Activated T-helper 1 cell treated with anti-CD3 and anti-CD28 coated beads, Interleukin-12 subunit alpha, Interleukin-12 subunit beta, Interleukin-2, Interleukin-4 antibody, amounts not matched to agents 30 ng/mL and 10 ng/mL and 1 ng/mL, durations not matched to agents 14 hours and 24 hours and 36 hours (primary cell): Measurements from ENCODE around the gene CCDC186. TPM values are rescaled to one million over a fixed set of nuclear protein-coding genes. Genes with fewer than 3 reads are reported as not detected.

Experiments
- DNase-seq: peaks from one replicate; pipeline ENCODE4 v3.0.0; 2021; ENCODE audit warnings: low spot score
- H3K27ac Mint-ChIP-seq: one replicate; pipeline ENCODE4 v1.8.0; 2021; ENCODE audit warnings: mild to moderate bottlenecking, mixed read lengths
- H3K27me3 Mint-ChIP-seq: one replicate; pipeline ENCODE4 v1.8.0; 2022; ENCODE audit warnings: mild to moderate bottlenecking, moderate library complexity, mixed read lengths; ENCODE audit not compliant: insufficient read depth
- H3K36me3 Mint-ChIP-seq: one replicate; pipeline ENCODE4 v1.8.0; 2021; ENCODE audit warnings: low read depth, mixed read lengths
- H3K4me1 Mint-ChIP-seq: one replicate; pipeline ENCODE4 v1.8.0; 2021; ENCODE audit warnings: low read depth, mixed read lengths
- H3K4me3 Mint-ChIP-seq: one replicate; pipeline ENCODE4 v1.8.0; 2021; ENCODE audit warnings: mild to moderate bottlenecking, moderate library complexity, mixed read lengths
- H3K9me3 Mint-ChIP-seq: one replicate; pipeline ENCODE4 v1.8.0; 2021; ENCODE audit warnings: mixed read lengths
- intact Hi-C: fragments of 100-400 bp; cut with micrococcal nuclease; formaldehyde crosslinking; loops from one replicate; pipeline ENCODE4 v1.15.1; 2024
- total RNA-seq: library from RNA; stranded (reverse); gene quantifications from 2 replicates; pipeline ENCODE4 v1.2.3, GENCODE V29; 2022

CCDC186 gene
- total RNA-seq, 1 donor from 2014 or later: 13.0 TPM

GRCh38 chr10:114094795-114095194 is 79.2 kb downstream of the CCDC186 start:
- Mint-ChIP-seq H3K27me3 (peaks cover 22% of the 10 kb centered on the region), H3K4me3 (no peak overlapping the region), H3K9me3 (no peaks in the 10 kb centered on the region), H3K27ac (no peak overlapping the region), H3K36me3 (no peaks in the 10 kb centered on the region), H3K4me1 (peaks cover 14% of the 10 kb centered on the region)
- intact Hi-C loops: no loop called here
- no peak for DNase-seq

GRCh38 chr10:114087655-114088054 is 86.3 kb downstream of the CCDC186 start:
- Mint-ChIP-seq H3K27ac (no peak overlapping the region), H3K4me1 (no peaks in the 10 kb centered on the region), H3K36me3 (no peaks in the 10 kb centered on the region), H3K9me3 (no peaks in the 10 kb centered on the region), H3K27me3 (peaks cover 1% of the 10 kb centered on the region), H3K4me3 (no peak overlapping the region)
- no peak for DNase-seq
- intact Hi-C loops: no loop called here

- no peaks in the 10 kb centered on the region for H3K36me3 Mint-ChIP-seq
- no peak overlapping the region for H3K27ac Mint-ChIP-seq
- intact Hi-C loops: no loop called here
- DNase-seq: no peak
- H3K27me3 Mint-ChIP-seq: peaks cover 3% of the 10 kb centered on the region
- no peaks in the 10 kb centered on the region for H3K4me1 Mint-ChIP-seq
- H3K9me3 Mint-ChIP-seq: no peaks in the 10 kb centered on the region
- H3K4me3 Mint-ChIP-seq: no peak overlapping the region
Measured at GRCh38 chr10:114087255-114087654, 86.7 kb downstream of the CCDC186 start.

DNA sequence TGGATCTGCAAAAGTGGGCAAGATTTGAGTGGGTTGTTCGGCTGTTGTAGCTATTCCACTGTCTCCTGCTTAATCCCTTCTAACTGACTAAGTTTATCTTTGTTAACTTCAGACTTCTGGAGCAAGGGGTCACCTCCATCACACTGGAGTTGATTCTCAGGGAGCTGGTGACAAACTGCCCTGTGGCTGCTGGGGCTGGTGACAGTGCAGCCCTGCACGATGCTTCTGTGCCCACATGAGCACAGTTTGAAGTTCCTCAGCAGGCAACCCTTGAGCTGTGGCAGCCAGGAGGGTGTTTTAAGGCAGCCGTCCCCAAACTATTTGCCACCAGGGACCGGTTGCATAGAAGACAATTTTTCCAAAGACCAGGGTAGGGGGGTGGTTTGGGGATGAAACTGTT is 89.8 kb downstream of the CCDC186 start:
- Mint-ChIP-seq H3K4me3 (no peak overlapping the region), H3K27ac (no peak overlapping the region), H3K27me3 (peaks cover 10% of the 10 kb centered on the region), H3K36me3 (no peaks in the 10 kb centered on the region), H3K9me3 (no peaks in the 10 kb centered on the region), H3K4me1 (no peaks in the 10 kb centered on the region)
- no peak for DNase-seq
- intact Hi-C loops: loop anchor here (5.0 kb wide), 2 partner anchors 122 to 232 kb away; partner anchors contain the start of genes DCLRE1A and NHLRC2

- intact Hi-C loops: loop anchor here (2.0 to 5.0 kb wide), 3 partner anchors 121 to 402 kb away; partner anchors contain the start of genes DCLRE1A and NHLRC2
- H3K27me3 Mint-ChIP-seq: peaks cover 12% of the 10 kb centered on the region
- DNase-seq: no peak
Measured at GRCh38 chr10:114083040-114083439, 91.0 kb downstream of the CCDC186 start.

DNA sequence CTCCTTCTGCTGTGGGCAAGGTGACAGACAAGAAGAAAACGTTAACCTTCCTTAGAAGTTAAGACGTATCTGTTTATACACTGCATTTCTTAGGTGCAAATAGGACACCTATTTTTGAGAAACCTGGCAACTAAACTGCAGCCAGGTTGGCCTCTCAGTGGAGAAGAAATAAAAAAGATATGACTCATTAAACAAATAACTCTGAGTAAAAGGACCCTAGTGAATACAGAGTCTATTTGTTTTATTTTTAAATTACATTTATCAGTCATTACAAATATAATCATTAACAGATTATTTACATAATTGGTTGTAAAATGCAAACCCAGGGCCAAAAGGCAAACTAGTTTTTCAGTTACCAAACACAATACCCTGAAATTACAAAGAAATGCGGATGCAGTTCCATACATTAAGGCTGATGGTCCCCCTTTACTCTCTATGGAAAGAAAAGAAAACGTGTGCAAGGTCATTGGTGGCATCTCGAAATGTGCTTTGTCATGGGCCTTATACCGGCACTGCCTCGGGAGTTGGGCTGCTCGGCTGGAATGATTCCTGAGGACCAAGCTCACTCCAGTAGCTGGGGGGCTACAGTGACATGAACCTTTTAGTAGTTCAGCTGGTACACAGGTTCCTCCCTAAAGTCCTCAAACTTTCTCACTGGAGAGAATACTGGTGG is 92.0 kb downstream of the CCDC186 start:
- Mint-ChIP-seq H3K4me3 (no peak overlapping the region), H3K27me3 (peaks cover 17% of the 10 kb centered on the region), H3K36me3 (no peaks in the 10 kb centered on the region), H3K9me3 (no peaks in the 10 kb centered on the region), H3K27ac (no peak overlapping the region), H3K4me1 (no peaks in the 10 kb centered on the region)
- DNase-seq: no peak
- intact Hi-C loops: loop anchor here (2.0 to 5.0 kb wide), 3 partner anchors 120 to 401 kb away; partner anchors contain the start of genes DCLRE1A and NHLRC2

More at GRCh38 chr10:114083040-114083439, 91.0 kb downstream of the CCDC186 start:
- H3K9me3 Mint-ChIP-seq: no peaks in the 10 kb centered on the region
- no peak overlapping the region for H3K4me3 Mint-ChIP-seq
- H3K36me3 Mint-ChIP-seq: no peaks in the 10 kb centered on the region
- H3K27ac Mint-ChIP-seq: no peak overlapping the region
- no peaks in the 10 kb centered on the region for H3K4me1 Mint-ChIP-seq

DNA sequence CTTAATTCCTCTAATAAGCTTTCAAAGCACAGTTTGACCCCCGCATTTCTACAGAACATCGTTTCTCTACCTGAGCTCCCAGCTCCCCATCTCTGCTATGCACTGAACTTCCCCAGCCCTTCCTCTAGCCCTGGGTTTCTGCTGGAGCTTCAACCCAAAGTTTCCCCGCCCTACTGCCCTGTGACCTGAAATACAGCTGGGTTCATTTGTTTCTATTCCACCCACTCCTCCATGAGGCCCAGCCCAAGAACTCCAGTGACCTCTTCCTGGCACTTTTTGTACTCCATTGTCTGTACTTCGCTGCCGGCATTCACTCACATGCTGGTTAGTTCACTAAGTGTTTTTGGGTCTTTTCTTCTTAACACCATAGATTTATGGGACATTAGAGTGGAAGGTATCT is 94.6 kb downstream of the CCDC186 start:
- intact Hi-C loops: no loop called here
- Mint-ChIP-seq H3K27me3 (peaks cover 27% of the 10 kb centered on the region), H3K27ac (no peak overlapping the region), H3K4me1 (no peaks in the 10 kb centered on the region), H3K9me3 (no peaks in the 10 kb centered on the region), H3K4me3 (no peak overlapping the region), H3K36me3 (no peaks in the 10 kb centered on the region)
- no peak for DNase-seq

GRCh38 chr10:114078346-114078745 is 95.7 kb downstream of the CCDC186 start:
- no peak for DNase-seq

GRCh38 chr10:114077815-114078219 is 96.2 kb downstream of the CCDC186 start:
- peaks cover 31% of the 10 kb centered on the region for H3K27me3 Mint-ChIP-seq

More at GRCh38 chr10:114078346-114078745, 95.7 kb downstream of the CCDC186 start:
- Mint-ChIP-seq H3K4me3 (no peak overlapping the region), H3K36me3 (no peaks in the 10 kb centered on the region), H3K9me3 (no peaks in the 10 kb centered on the region), H3K4me1 (peaks cover 8% of the 10 kb centered on the region), H3K27me3 (peaks cover 31% of the 10 kb centered on the region), H3K27ac (no peak overlapping the region)
- intact Hi-C loops: no loop called here

GRCh38 chr10:114077347-114077746 is 96.7 kb downstream of the CCDC186 start:
- no peak overlapping the region for H3K27ac Mint-ChIP-seq

More at GRCh38 chr10:114077815-114078219, 96.2 kb downstream of the CCDC186 start:
- Mint-ChIP-seq H3K4me3 (no peak overlapping the region), H3K9me3 (no peaks in the 10 kb centered on the region), H3K4me1 (peaks cover 9% of the 10 kb centered on the region), H3K36me3 (no peaks in the 10 kb centered on the region), H3K27ac (no peak overlapping the region)
- no peak for DNase-seq
- intact Hi-C loops: no loop called here

GRCh38 chr10:114075093-114075492 is 98.9 kb downstream of the CCDC186 start:
- Mint-ChIP-seq H3K4me1 (peaks cover 9% of the 10 kb centered on the region), H3K36me3 (no peaks in the 10 kb centered on the region), H3K4me3 (no peak overlapping the region), H3K27ac (no peak overlapping the region), H3K27me3 (peaks cover 27% of the 10 kb centered on the region), H3K9me3 (no peaks in the 10 kb centered on the region)
- no peak for DNase-seq
- intact Hi-C loops: no loop called here

More at GRCh38 chr10:114077347-114077746, 96.7 kb downstream of the CCDC186 start:
- Mint-ChIP-seq H3K36me3 (no peaks in the 10 kb centered on the region), H3K4me3 (no peak overlapping the region), H3K9me3 (no peaks in the 10 kb centered on the region), H3K4me1 (peaks cover 9% of the 10 kb centered on the region), H3K27me3 (peaks cover 29% of the 10 kb centered on the region)
- intact Hi-C loops: no loop called here
- no peak for DNase-seq

- Mint-ChIP-seq H3K36me3 (no peaks in the 10 kb centered on the region), H3K27ac (no peak overlapping the region), H3K9me3 (no peaks in the 10 kb centered on the region), H3K4me3 (no peak overlapping the region), H3K4me1 (peaks cover 9% of the 10 kb centered on the region), H3K27me3 (peaks cover 24% of the 10 kb centered on the region)
- intact Hi-C loops: no loop called here
- DNase-seq: no peak
Measured at GRCh38 chr10:114073395-114074186, 100.4 kb downstream of the CCDC186 start.

DNA sequence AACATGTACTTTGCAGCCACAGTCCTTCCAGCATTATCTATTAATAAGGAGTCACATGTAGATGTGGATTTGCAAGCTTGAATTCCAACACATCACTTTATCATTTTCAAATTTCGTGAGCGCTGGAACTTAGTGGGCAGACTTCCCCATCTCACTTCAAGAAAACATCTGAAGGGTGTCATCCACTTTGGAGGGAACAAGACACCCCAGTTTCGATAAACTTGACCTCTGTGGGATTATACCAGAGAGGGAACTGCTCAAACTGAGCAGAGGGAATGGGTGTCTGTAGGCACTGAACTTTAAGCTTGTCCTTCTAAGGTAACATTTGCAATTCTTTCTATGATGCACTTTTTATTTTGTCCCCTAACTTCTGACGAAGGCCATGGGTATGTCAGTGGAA is 102.8 kb downstream of the CCDC186 start:
- intact Hi-C loops: no loop called here
- no peak overlapping the region for H3K27ac Mint-ChIP-seq
- DNase-seq: no peak
- peaks cover 23% of the 10 kb centered on the region for H3K4me1 Mint-ChIP-seq
- peaks cover 3% of the 10 kb centered on the region for H3K36me3 Mint-ChIP-seq
- H3K27me3 Mint-ChIP-seq: peaks cover 12% of the 10 kb centered on the region
- H3K9me3 Mint-ChIP-seq: no peaks in the 10 kb centered on the region
- H3K4me3 Mint-ChIP-seq: no peak overlapping the region
